Measurements from ENCODE around the gene BAHD1. TPM values are rescaled to one million over a fixed set of nuclear protein-coding genes. Genes with fewer than 3 reads are reported as not detected.

BAHD1 gene
- total and polyA plus RNA-seq, 2 donors (not counting 1 experiment from before 2014, with no cell fraction given): 3.3 to 5.6 TPM

DNA sequence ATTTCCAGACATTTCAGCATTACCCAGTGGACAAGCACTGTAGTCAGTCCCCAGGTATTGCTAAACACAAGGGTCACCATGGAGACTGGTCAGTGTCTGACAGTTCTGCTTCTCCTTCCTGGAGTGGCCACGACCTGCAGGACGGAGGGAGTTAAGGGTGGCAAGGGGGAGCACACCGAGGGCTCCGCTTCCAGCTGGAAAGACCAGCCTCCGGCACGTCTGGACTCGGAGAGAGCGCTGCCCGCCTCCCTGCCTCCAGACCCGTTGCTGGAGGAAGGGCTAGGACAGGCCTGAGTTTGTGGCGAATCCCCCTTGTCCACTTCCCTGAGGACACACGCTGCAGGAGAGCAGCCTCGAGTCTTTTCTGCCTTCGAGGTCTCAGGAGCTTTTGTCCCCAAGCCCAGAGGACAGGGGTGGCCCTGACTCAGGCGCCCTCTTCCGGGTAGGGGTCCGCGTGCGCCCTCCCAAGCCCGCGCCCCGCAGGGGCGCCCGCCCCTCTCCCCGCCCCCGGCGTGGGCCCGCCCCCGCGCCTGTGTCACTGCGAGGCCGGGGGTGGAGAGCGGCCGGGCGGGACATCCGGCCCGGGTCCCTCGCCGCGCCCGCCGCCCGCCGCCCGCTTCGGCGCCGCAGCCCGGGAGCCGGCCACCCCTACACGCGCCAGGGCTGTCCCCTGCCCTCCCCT, 29.8 kb downstream of the BAHD1 start, which contains the start of gene CHST14:
Gene CHST14 (plus strand): TSS at position 562 of the 682 bp plus-strand sequence. CDS start 230 bp downstream, outside the sequence.
- TF ChIP-seq, protein P1, sequence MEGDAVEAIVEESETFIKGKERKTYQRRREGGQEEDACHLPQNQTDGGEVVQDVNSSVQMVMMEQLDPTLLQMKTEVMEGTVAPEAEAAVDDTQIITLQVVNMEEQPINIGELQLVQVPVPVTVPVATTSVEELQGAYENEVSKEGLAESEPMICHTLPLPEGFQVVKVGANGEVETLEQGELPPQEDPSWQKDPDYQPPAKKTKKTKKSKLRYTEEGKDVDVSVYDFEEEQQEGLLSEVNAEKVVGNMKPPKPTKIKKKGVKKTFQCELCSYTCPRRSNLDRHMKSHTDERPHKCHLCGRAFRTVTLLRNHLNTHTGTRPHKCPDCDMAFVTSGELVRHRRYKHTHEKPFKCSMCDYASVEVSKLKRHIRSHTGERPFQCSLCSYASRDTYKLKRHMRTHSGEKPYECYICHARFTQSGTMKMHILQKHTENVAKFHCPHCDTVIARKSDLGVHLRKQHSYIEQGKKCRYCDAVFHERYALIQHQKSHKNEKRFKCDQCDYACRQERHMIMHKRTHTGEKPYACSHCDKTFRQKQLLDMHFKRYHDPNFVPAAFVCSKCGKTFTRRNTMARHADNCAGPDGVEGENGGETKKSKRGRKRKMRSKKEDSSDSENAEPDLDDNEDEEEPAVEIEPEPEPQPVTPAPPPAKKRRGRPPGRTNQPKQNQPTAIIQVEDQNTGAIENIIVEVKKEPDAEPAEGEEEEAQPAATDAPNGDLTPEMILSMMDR (conservative IDR thresholded peaks at IDR 0.05 in 1 of 2, IDR thresholded peaks at IDR 0.05 in 1 of 2; ENCODE audit: low read depth in 1 of 2, low read length in 2 of 2): no peak
- TF ChIP-seq EZH2 (IDR thresholded peaks at IDR 0.05; ENCODE audit: low read length, missing control alignments): no peak

DNA sequence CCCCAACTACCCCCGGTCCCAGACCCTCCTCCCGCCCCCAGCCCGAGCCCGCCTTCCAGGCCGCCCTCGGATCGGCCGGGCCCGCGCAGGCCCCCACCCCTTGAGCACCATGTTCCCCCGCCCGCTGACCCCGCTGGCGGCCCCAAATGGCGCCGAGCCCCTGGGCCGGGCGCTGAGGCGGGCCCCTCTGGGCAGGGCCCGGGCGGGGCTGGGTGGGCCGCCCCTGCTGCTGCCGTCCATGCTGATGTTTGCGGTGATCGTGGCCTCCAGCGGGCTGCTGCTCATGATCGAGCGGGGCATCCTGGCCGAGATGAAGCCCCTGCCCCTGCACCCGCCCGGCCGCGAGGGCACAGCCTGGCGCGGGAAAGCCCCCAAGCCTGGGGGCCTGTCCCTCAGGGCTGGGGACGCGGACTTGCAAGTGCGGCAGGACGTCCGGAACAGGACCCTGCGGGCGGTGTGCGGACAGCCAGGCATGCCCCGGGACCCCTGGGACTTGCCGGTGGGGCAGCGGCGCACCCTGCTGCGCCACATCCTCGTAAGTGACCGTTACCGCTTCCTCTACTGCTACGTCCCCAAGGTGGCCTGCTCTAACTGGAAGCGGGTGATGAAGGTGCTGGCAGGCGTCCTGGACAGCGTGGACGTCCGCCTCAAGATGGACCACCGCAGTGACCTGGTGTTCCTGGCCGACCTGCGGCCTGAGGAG, 30.5 kb downstream of the BAHD1 start:
- H3K79me2 ChIP-seq (ENCODE audit: control insufficient read depth, insufficient read depth, low read length): peaks cover 2% of the 10 kb centered on the region
- peak overlapping the region; percentile 98 for H3K4me2 ChIP-seq (ENCODE audit: extremely low read depth, insufficient read depth, low read length)
- H4K20me1 ChIP-seq (ENCODE audit: control insufficient read depth, extremely low read depth, insufficient read depth, low read length): no peaks in the 10 kb centered on the region
- DNase-seq (ENCODE audit: low read depth in 2 of 2): peak; percentile 19 to 36
- no peak for TF ChIP-seq EZH2 (IDR thresholded peaks at IDR 0.05; ENCODE audit: low read length, missing control alignments)
- TF ChIP-seq, protein P1 (conservative IDR thresholded peaks at IDR 0.05 in 1 of 2, IDR thresholded peaks at IDR 0.05 in 1 of 2; ENCODE audit: low read depth in 1 of 2, low read length in 2 of 2): no peak
- peak overlapping the region; percentile 91 for H2AFZ ChIP-seq (ENCODE audit: low read length)
- H3K9me3 ChIP-seq (ENCODE audit: control insufficient read depth, insufficient read depth, low read depth, low read length): no peaks in the 10 kb centered on the region
- peak overlapping the region; percentile 68 to 81 (median 74) for H3K4me3 ChIP-seq (replicated peaks in 1 of 4; ENCODE audit: control extremely low read depth in 1 of 4, insufficient read depth in 1 of 4, low read depth in 3 of 4, low read length in 4 of 4)
- H3K36me3 ChIP-seq (ENCODE audit: control insufficient read depth, insufficient read depth, low read length): no peaks in the 10 kb centered on the region
- H3K9ac ChIP-seq (ENCODE audit: insufficient read depth, low read length): peak overlapping the region; percentile 73
- H3K27ac ChIP-seq (ENCODE audit: insufficient read depth, low read length): peak overlapping the region; percentile 54
- H3K4me1 ChIP-seq (ENCODE audit: control insufficient read depth, extremely low read depth, insufficient read depth, low read length): peaks cover 3% of the 10 kb centered on the region
- H3K27me3 ChIP-seq (ENCODE audit: control insufficient read depth, insufficient read depth, low read length): no peaks in the 10 kb centered on the region

More for the DNA sequence above, 29.8 kb downstream of the BAHD1 start, which contains the start of gene CHST14:
- peak; percentile 35 to 45 for DNase-seq (ENCODE audit: low read depth in 2 of 2)
- Histone ChIP-seq H3K79me2 (ENCODE audit: control insufficient read depth, insufficient read depth, low read length) (peaks cover 2% of the 10 kb centered on the region), H3K27me3 (ENCODE audit: control insufficient read depth, insufficient read depth, low read length) (no peaks in the 10 kb centered on the region), H3K36me3 (ENCODE audit: control insufficient read depth, insufficient read depth, low read length) (no peaks in the 10 kb centered on the region), H3K4me2 (ENCODE audit: extremely low read depth, insufficient read depth, low read length) (peak within 1 kb of the TSS; percentile 98), H3K4me3 (replicated peaks in 1 of 4; ENCODE audit: control extremely low read depth in 1 of 4, insufficient read depth in 1 of 4, low read depth in 3 of 4, low read length in 4 of 4) (peak within 1 kb of the TSS; percentile 68 to 81 (median 74)), H4K20me1 (ENCODE audit: control insufficient read depth, extremely low read depth, insufficient read depth, low read length) (no peaks in the 10 kb centered on the region), H2AFZ (ENCODE audit: low read length) (peak within 1 kb of the TSS; percentile 91), H3K4me1 (ENCODE audit: control insufficient read depth, extremely low read depth, insufficient read depth, low read length) (peaks cover 3% of the 10 kb centered on the region), H3K9ac (ENCODE audit: insufficient read depth, low read length) (peak within 1 kb of the TSS; percentile 73), H3K27ac (ENCODE audit: insufficient read depth, low read length) (peak within 1 kb of the TSS; percentile 54), H3K9me3 (ENCODE audit: control insufficient read depth, insufficient read depth, low read depth, low read length) (no peaks in the 10 kb centered on the region)

DNA sequence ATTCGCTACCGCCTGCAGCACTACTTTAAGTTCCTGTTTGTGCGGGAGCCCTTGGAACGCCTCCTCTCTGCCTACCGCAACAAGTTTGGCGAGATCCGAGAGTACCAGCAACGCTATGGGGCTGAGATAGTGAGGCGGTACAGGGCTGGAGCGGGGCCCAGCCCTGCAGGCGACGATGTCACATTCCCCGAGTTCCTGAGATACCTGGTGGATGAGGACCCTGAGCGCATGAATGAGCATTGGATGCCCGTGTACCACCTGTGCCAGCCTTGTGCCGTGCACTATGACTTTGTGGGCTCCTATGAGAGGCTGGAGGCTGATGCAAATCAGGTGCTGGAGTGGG, 31.0 kb downstream of the BAHD1 start:
- TF ChIP-seq, protein P1 (conservative IDR thresholded peaks at IDR 0.05 in 1 of 2, IDR thresholded peaks at IDR 0.05 in 1 of 2; ENCODE audit: low read depth in 1 of 2, low read length in 2 of 2): no peak
- TF ChIP-seq EZH2 (IDR thresholded peaks at IDR 0.05; ENCODE audit: low read length, missing control alignments): no peak
- peak overlapping the region; percentile 54 for H3K27ac ChIP-seq (ENCODE audit: insufficient read depth, low read length)
- no peaks in the 10 kb centered on the region for H3K9me3 ChIP-seq (ENCODE audit: control insufficient read depth, insufficient read depth, low read depth, low read length)
- peak overlapping the region; percentile 73 for H3K9ac ChIP-seq (ENCODE audit: insufficient read depth, low read length)
- peaks cover under 1% of the 10 kb centered on the region for H3K27me3 ChIP-seq (ENCODE audit: control insufficient read depth, insufficient read depth, low read length)
- H3K4me1 ChIP-seq (ENCODE audit: control insufficient read depth, extremely low read depth, insufficient read depth, low read length): peaks cover 3% of the 10 kb centered on the region
- no peaks in the 10 kb centered on the region for H3K36me3 ChIP-seq (ENCODE audit: control insufficient read depth, insufficient read depth, low read length)
- DNase-seq (ENCODE audit: low read depth in 2 of 2): no peak
- peak overlapping the region; percentile 91 for H2AFZ ChIP-seq (ENCODE audit: low read length)
- peak overlapping the region; percentile 98 for H3K4me2 ChIP-seq (ENCODE audit: extremely low read depth, insufficient read depth, low read length)
- no peaks in the 10 kb centered on the region for H4K20me1 ChIP-seq (ENCODE audit: control insufficient read depth, extremely low read depth, insufficient read depth, low read length)
- peaks cover 2% of the 10 kb centered on the region for H3K79me2 ChIP-seq (ENCODE audit: control insufficient read depth, insufficient read depth, low read length)
- H3K4me3 ChIP-seq (replicated peaks in 1 of 4; ENCODE audit: control extremely low read depth in 1 of 4, insufficient read depth in 1 of 4, low read depth in 3 of 4, low read length in 4 of 4): peak overlapping the region; percentile 68 to 81 (median 74)

Data from fibroblast of lung (primary cell).